HG02840 (cell line): ENCODE measurements around the gene SLF1.
A peak's percentile ranks its signal among the peaks of the same experiment; 100 is the strongest.

ENCODE experiments used
- ATAC-seq: cut with Tn5 transposase; IDR thresholded peaks from one replicate; pipeline ENCODE4 v1.9.1; 2021; ENCODE audit warnings: mild to moderate bottlenecking, moderate library complexity, moderate number of reproducible peaks; ENCODE audit not compliant: unreplicated experiment, low FRiP score

The SLF1 gene

GRCh38 chr5:94705427-94705826, 87.0 kb downstream of the SLF1 start:
- no peak for ATAC-seq

- ATAC-seq = no peak
Measured at GRCh38 chr5:94707359-94707758, 88.9 kb downstream of the SLF1 start.

GRCh38 chr5:94709277-94709676, 90.8 kb downstream of the SLF1 start:
- no peak for ATAC-seq

- no peak for ATAC-seq
Measured at GRCh38 chr5:94711785-94712184, 93.3 kb downstream of the SLF1 start.

GRCh38 chr5:94715768-94716167, 97.3 kb downstream of the SLF1 start:
- ATAC-seq = no peak

GRCh38 chr5:94725142-94725541, 106.7 kb downstream of the SLF1 start:
- no peak for ATAC-seq

GRCh38 chr5:94731471-94731870, 113.0 kb downstream of the SLF1 start:
- ATAC-seq = no peak

GRCh38 chr5:94736498-94736897, 118.0 kb downstream of the SLF1 start:
- ATAC-seq = no peak

GRCh38 chr5:94740286-94740685, 121.8 kb downstream of the SLF1 start:
- ATAC-seq = no peak

GRCh38 chr5:94742852-94743251, 124.4 kb downstream of the SLF1 start:
- ATAC-seq = no peak

- ATAC-seq = no peak
Measured at GRCh38 chr5:94744906-94745305, 126.4 kb downstream of the SLF1 start.

GRCh38 chr5:94745786-94746730, 127.6 kb downstream of the SLF1 start:
- peak; percentile 71 for ATAC-seq

GRCh38 chr5:94746731-94747124, 128.3 kb downstream of the SLF1 start:
- no peak for ATAC-seq
